Pancreas (tissue), 10 donors: ENCODE results near the gene SLC6A13. TPM values are rescaled to one million over a fixed set of nuclear protein-coding genes. Genes with fewer than 3 reads are reported as not detected.

Source experiments
- ATAC-seq, 4 donors: fragments of 200-7000 bp; cut with Tn5 transposase; one replicate each; pipeline versions ENCODE4 v1.8.0 to v1.9.1; 2020; ENCODE audit warnings: mild to moderate bottlenecking in 4 of 4, moderate library complexity in 4 of 4
- DNase-seq, 6 donors: peaks; one replicate each; pipeline ENCODE4 v3.0.0-alpha.2; 2020
- FAIRE-seq: peaks from 2 replicates; lab custom pipeline; 2012; peaks lifted over from hg19 to GRCh38; lab: Jason Lieb, UNC
- H3K27ac ChIP-seq, 4 donors: fragments of 200-600 bp; sonication (generic); 1 replicate in 3 of 4; 2 replicates in 1 of 4; pipeline versions ENCODE4 v1.5.0 to v1.8.0; 2020
- H3K27me3 ChIP-seq, 4 donors: fragments of 200-600 bp; one replicate each; pipeline ENCODE4 v1.8.0; 2021
- H3K36me3 ChIP-seq, 3 donors: fragments of 200-600 bp; sonication (generic) in 1 of 3; one replicate each; pipeline versions ENCODE4 v1.5.0 to v1.8.0; 2020 to 2021
- H3K4me1 ChIP-seq, 3 donors: fragments of 200-600 bp; one replicate each; pipeline ENCODE4 v1.8.0; 2021
- H3K4me3 ChIP-seq, 4 donors: fragments of 200-600 bp; sonication (generic) in 2 of 4; one replicate each; pipeline versions ENCODE4 v1.5.0 to v1.8.0; 2020 to 2021
- H3K9me3 ChIP-seq, 4 donors: fragments of 200-600 bp; one replicate each; pipeline ENCODE4 v1.8.0; 2021
- CTCF ChIP-seq, 4 donors: fragments of 200-600 bp; sonication (generic) in 3 of 4; IDR thresholded peaks; one replicate each; pipeline versions ENCODE4 v1.5.0 to v1.8.0; 2021; ENCODE audit warnings: antibody characterized with exemption in 4 of 4
- WGBS, 2 donors: extraction: QIAGEN DNeasy Blood & Tissue Kit; methylation state at CpG; one replicate each; pipeline ENCODE4 v1.1.7; 2013; 5-methylcytosine and 5-hydroxymethylcytosine counted together
- intact Hi-C, 3 donors: fragments of 100-400 bp; cut with DNase I; formaldehyde crosslinking; loops; one replicate each; pipeline versions ENCODE4 v1.11.1 to v1.14.2; 2022
- polyA plus RNA-seq, 2 donors: library from polyadenylated mRNA; stranded (reverse); fragments of 200-250 nt; gene quantifications; one replicate each; pipeline ENCODE4 v1.2.3, GENCODE V29; 2013
- total RNA-seq, 6 donors: library from RNA; stranded (reverse); fragmentation: NEBNext Ultra II Directional in 4 of 6; extraction: Animal tissue kit (Norgen Biotek cat#: 25700) in 4 of 6; gene quantifications; one replicate each; pipeline versions ENCODE4 v1.2.1 to v1.2.4, GENCODE V29; 2021 to 2023
- donor health status: healthy with polysubstance abuse.
- donor health status: DM: no; HTN: no; CAD: no; lungs with moderate emphysema.
- donor health status: DM: no; HTN: no; CAD: no.
- donor health status: control.
- donor health status: control.
- donor health status: Bipolar disorder and iron deficiency.
- donor health status: DM: yes; HTN: yes; CAD: no.
- donor health status: DM: no; HTN: no; CAD: no.
- donor health status: DM: no; HTN: no; CAD: no.
- donor health status: DM: yes; HTN: yes; CAD: no.

SLC6A13 gene
- total and polyA plus RNA-seq, 8 donors = 0.23 to 0.35 (median 0.29) TPM; not detected in 4

- ATAC-seq = peak in 1 of 4 donors; percentile 25
- no peak for TF ChIP-seq CTCF (IDR thresholded peaks at IDR 0.05)
- Histone ChIP-seq H3K36me3 (no peaks in the 10 kb centered on the region), H3K4me3 (no peak overlapping the region), H3K9me3 (no peaks in the 10 kb centered on the region), H3K27me3 (no peaks in the 10 kb centered on the region), H3K27ac (no peak overlapping the region), H3K4me1 (no peaks in the 10 kb centered on the region)
- DNase-seq = peak in 2 of 6 donors; percentile 16 to 41
- WGBS, 2 donors = 31 to 34% methylated on average over 5 of the region's 5 CpGs
- FAIRE-seq = no peak
- intact Hi-C loops = no loop called here
Measured at GRCh38 chr12:252636-253035, 10.0 kb downstream of the SLC6A13 start.

- WGBS, 2 donors = 77 to 88% methylated on average over 3 of the region's 3 CpGs
- no peaks in the 10 kb centered on the region for H3K9me3 ChIP-seq
- H3K36me3 ChIP-seq = no peaks in the 10 kb centered on the region
- no peak for ATAC-seq
- H3K27me3 ChIP-seq = no peaks in the 10 kb centered on the region
- DNase-seq = no peak
- intact Hi-C loops = no loop called here
- H3K27ac ChIP-seq = no peak overlapping the region
- TF ChIP-seq CTCF (IDR thresholded peaks at IDR 0.05) = no peak
- H3K4me1 ChIP-seq = no peaks in the 10 kb centered on the region
- no peak for FAIRE-seq
- no peak overlapping the region for H3K4me3 ChIP-seq
Measured at GRCh38 chr12:247271-247670, 15.4 kb downstream of the SLC6A13 start.

- 40 to 52% methylated on average over 4 of the region's 4 CpGs for WGBS, 2 donors
- Histone ChIP-seq H3K27me3 (no peaks in the 10 kb centered on the region), H3K36me3 (no peaks in the 10 kb centered on the region), H3K9me3 (no peaks in the 10 kb centered on the region), H3K4me1 (no peaks in the 10 kb centered on the region), H3K27ac (no peak overlapping the region), H3K4me3 (no peak overlapping the region)
- no peak for FAIRE-seq
- ATAC-seq = no peak
- DNase-seq = no peak
- no peak for TF ChIP-seq CTCF (IDR thresholded peaks at IDR 0.05)
- intact Hi-C loops = no loop called here
Measured at GRCh38 chr12:243381-243780, 19.3 kb downstream of the SLC6A13 start.

- H3K27me3 ChIP-seq = no peaks in the 10 kb centered on the region
- no peak overlapping the region for H3K27ac ChIP-seq
- no peak for TF ChIP-seq CTCF (IDR thresholded peaks at IDR 0.05)
- no peak overlapping the region for H3K4me3 ChIP-seq
- no peaks in the 10 kb centered on the region for H3K9me3 ChIP-seq
- DNase-seq = no peak
- no peak for FAIRE-seq
- intact Hi-C loops = no loop called here
- no peaks in the 10 kb centered on the region for H3K36me3 ChIP-seq
- ATAC-seq = no peak
- H3K4me1 ChIP-seq = no peaks in the 10 kb centered on the region
- 82 to 91% methylated on average over 15 of the region's 15 CpGs for WGBS, 2 donors
Measured at GRCh38 chr12:242496-242895, 20.1 kb downstream of the SLC6A13 start.

- Histone ChIP-seq H3K27me3 (no peaks in the 10 kb centered on the region), H3K4me1 (no peaks in the 10 kb centered on the region), H3K27ac (no peak overlapping the region), H3K4me3 (no peak overlapping the region), H3K9me3 (no peaks in the 10 kb centered on the region), H3K36me3 (no peaks in the 10 kb centered on the region)
- WGBS, 2 donors = 88 to 97% methylated on average over 9 of the region's 9 CpGs
- intact Hi-C loops = no loop called here
- ATAC-seq = no peak
- DNase-seq = no peak
- no peak for FAIRE-seq
- no peak for TF ChIP-seq CTCF (IDR thresholded peaks at IDR 0.05)
Measured at GRCh38 chr12:241266-241665, 21.4 kb downstream of the SLC6A13 start.
